Measurements from ENCODE around the gene GIGYF1. TPM values are rescaled to one million over a fixed set of nuclear protein-coding genes. Genes with fewer than 3 reads are reported as not detected.
"Not testable (repeated sequence)": the region's sequence is repeated elsewhere in the genome, so short reads cannot be mapped to it uniquely, and the experiment has no call there.

GIGYF1 gene
- polyA plus RNA-seq (2013, experiment 1 of 2; ENCODE audit: insufficient read length): 17.0 TPM
- polyA plus RNA-seq (2013, experiment 2 of 2; ENCODE audit: insufficient read length): 17.1 TPM

GRCh38 chr7:100694098-100694745 is at the start of gene GIGYF1:
Gene GIGYF1 (minus strand): TSS chr7:100694250. CDS start chr7:100688238, 6,012 bp downstream.
- peak; percentile 74 for DNase-seq

GRCh38 chr7:100739934-100740333 is 45.9 kb upstream of the GIGYF1 start:
- no peak for DNase-seq

GRCh38 chr7:100736671-100737070 is 42.6 kb upstream of the GIGYF1 start:
- DNase-seq: no peak

DNA sequence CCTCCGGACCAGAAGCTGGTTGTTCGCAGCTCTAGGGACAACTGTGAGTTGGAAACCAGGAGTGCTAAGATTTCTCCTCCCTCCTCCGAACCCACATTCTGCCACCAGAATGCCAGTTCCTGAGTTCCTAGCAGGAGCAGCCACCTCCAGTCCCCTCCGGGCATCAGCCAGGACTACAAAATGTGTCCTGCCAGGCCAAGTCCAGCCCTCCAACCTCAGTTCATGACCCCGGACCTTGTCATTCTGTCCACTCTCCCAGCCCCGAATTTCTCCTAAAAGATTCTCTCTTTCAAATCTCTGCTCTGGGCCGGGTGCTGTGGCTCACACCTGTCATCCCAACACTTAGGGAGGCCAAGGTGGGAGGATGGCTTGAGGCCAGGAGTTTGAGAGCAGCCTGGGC is 41.7 kb upstream of the GIGYF1 start:
- no peak for DNase-seq

GRCh38 chr7:100731937-100732636 is 38.0 kb upstream of the GIGYF1 start:
- DNase-seq: no peak

- DNase-seq: no peak
Observed at GRCh38 chr7:100730136-100730800, 36.2 kb upstream of the GIGYF1 start.

GRCh38 chr7:100728196-100728595 is 34.1 kb upstream of the GIGYF1 start:
- DNase-seq: no peak

DNA sequence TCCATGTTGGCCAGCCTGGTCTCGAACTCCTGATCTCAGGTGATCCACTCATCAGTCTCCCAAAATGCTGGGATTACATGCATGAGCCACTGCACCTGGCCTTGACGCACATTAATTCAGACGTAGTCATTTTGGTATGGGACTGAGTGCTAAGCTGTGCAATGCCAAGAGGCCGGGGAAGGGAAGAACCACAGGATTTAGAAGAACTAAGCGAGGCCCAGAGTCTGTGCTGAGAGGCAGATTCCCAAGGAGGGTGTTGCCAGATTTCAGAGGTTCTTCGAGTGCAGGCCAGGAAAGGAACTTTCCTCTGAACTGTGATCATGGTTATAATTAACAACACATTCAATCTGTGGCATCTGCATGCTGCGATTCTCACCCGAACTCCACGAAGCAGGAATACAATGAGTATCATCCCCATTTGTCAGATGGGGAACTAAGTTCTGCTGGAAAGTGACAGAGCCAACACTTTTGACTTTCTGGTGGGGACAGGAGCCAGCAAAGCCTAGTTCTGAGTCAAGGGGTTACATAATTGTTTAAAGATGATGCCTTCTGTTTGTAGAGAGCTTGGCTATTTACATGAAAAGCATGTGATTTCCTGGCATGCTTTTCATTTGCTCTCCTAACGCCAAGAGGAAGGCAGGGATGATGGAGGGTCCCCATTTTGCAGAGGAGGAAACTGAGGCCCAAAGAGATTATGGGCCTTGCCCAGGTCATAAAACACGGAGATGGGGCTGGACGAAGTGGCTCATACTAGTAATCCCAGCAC is 33.1 kb upstream of the GIGYF1 start:
- DNase-seq: peak; percentile 92

DNA sequence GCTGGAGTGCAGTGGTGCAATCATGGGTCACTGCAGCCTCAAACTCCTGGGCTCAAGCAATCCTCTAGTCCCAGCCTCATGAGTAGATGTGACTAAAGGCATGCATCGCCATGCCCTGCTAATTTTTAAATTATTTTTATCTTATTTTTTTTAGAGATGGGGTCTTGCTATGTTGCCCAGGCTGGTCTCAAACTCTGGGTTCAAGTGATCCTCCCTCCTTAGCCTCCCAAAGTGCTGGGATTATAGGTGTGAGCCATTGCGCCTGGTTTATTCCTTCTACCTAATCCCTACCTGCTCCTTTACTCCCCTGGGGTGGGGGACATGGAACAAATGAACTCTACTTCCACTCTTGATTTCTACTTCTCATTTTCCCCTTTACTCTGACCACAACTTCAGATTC is 30.3 kb upstream of the GIGYF1 start:
- DNase-seq: not testable (repeated sequence)

- no peak for DNase-seq
Observed at GRCh38 chr7:100723732-100724275, 29.8 kb upstream of the GIGYF1 start.

DNA sequence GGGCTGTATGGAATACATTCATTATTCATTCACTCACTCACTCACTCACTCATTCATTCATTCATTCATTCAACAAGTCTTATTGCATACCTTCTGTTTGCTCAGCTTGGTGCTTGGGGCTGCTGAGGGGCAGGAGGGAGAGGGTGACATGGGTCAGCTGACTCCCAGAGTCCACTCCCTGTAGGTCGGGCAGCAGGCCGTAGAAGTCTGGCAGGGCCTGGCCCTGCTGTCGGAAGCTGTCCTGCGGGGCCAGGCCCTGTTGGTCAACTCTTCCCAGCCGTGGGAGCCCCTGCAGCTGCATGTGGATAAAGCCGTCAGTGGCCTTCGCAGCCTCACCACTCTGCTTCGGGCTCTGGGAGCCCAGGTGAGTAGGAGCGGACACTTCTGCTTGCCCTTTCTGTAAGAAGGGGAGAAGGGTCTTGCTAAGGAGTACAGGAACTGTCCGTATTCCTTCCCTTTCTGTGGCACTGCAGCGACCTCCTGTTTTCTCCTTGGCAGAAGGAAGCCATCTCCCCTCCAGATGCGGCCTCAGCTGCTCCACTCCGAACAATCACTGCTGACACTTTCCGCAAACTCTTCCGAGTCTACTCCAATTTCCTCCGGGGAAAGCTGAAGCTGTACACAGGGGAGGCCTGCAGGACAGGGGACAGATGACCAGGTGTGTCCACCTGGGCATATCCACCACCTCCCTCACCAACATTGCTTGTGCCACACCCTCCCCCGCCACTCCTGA is 28.6 kb upstream of the GIGYF1 start:
- DNase-seq: no peak

- no peak for DNase-seq
Observed at GRCh38 chr7:100721505-100721812, 27.4 kb upstream of the GIGYF1 start.

GRCh38 chr7:100720671-100721504 is 26.8 kb upstream of the GIGYF1 start:
- DNase-seq: no peak

- no peak for DNase-seq
Observed at GRCh38 chr7:100720279-100720670, 26.2 kb upstream of the GIGYF1 start, which contains the start of gene EPO. Gene EPO (plus strand): TSS chr7:100720468. CDS start chr7:100720981, 513 bp downstream.

DNA sequence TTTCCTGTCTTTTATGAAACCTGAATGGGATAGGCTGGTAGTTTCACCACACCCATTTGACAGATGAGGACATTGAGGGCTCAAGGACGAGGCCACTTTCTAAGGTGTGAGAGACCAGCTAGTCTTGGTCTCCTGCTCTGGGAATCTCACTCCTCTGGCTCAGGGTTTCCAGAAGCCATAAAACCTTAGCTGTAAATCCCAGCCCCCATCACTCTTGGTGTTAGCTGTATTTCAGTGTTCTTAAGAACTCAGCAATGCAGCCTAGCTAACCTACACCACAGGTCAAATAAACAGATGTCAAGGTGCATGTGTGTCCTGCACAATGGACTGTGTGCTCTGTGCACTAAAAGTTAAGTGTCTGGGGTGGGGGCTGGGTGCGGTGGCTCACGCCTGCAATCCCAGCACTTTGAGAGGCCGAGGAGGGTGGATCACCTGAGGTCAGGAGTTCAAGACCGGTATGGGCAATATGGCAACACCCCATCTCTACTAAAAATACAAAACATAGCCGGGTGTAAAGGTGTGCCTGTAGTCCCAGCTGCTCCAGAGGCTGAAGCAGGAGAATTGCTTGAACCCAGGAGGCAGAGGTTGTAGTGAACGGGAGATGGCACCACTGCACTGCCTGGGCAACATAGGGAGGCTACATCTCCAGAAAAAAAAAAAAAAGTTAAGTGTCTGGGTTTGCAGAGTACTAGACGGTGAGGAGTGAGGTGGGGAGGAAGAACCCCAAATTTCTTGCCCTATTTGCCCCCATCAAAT is 25.7 kb upstream of the GIGYF1 start:
- peak; percentile 63 for DNase-seq

GRCh38 chr7:100717073-100717472 is 23.0 kb upstream of the GIGYF1 start:
- DNase-seq: not testable (repeated sequence)

- DNase-seq: no peak
Observed at GRCh38 chr7:100714725-100715124, 20.7 kb upstream of the GIGYF1 start.

DNA sequence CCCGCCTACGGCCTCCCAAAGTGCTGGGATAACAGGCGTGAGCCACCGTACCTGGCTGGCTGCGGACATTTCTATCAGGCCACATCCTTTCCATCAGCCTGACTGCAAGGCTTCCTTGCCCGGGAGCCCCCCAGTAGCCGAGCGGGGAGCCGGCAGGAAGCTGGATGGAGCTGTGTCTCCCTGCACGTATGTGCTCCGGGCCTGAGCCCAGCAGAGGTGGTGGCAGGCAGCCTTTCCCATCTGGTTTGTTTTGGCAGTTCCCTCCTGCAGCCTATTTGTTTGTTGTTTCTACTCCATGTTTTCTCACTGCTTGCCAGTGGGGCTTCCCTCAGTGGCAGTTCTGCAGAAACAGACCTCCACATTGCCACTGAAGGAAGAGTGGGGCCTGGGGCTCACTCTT is 17.3 kb upstream of the GIGYF1 start:
- DNase-seq: no peak

DNA sequence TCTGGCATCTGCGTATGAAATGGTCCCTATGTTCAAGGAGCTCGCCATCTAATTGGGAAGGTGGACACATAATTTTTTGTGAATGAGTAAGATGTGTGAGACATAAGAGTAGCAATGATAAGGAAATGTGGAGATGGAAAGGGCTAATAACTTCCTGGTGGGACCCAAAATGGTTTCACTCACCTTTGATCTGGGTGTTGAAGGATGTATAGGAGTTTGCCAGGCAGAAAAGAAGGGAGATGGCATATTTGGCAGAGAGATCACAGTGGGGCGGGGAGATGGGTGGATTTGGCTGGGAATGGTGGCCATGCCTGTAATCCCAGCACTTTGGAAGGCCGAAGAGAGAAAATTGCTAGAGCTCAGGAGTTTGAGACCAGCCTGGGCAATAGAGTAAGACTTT is 16.4 kb upstream of the GIGYF1 start:
- no peak for DNase-seq

DNA sequence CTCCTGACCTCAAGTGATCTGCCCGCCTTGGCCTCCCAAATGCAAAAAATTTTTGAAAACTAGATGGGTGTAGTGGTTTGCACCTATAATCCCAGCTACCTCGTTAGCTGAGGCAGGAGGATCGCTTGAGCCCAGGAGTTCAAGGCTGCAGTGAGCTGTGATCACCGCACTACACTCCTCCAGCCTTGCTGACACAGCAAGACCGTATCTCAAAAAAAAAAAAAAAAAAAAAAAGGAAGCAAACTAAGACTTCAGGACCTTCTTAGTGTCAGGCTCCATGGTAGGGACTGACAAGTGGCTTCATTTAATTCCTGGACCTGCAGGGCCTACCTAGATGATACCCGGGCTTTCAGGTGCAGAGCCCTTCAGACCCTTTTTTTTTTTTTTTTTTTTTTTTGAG is 14.3 kb upstream of the GIGYF1 start:
- DNase-seq: no peak
